GM19468 (cell line): ENCODE data around the gene ZNF580.
A peak's percentile ranks its signal among the peaks of the same experiment; 100 is the strongest.

Source experiments
- ATAC-seq: cut with Tn5 transposase; IDR thresholded peaks from one replicate; pipeline ENCODE4 v1.9.1; 2021; ENCODE audit warnings: mild to moderate bottlenecking, moderate library complexity, moderate number of reproducible peaks; ENCODE audit not compliant: unreplicated experiment; ENCODE audit errors: extremely low read depth

Gene ZNF580

GRCh38 chr19:55622242-55622969 lies 18.4 kb upstream of the ZNF580 start:
- no peak for ATAC-seq

- ATAC-seq: no peak
Observed at GRCh38 chr19:55623130-55623529, 17.7 kb upstream of the ZNF580 start.

- no peak for ATAC-seq
Observed at GRCh38 chr19:55623561-55623960, 17.2 kb upstream of the ZNF580 start.

- ATAC-seq: no peak
Observed at GRCh38 chr19:55624109-55625003, 16.4 kb upstream of the ZNF580 start, which contains the start of gene ZNF784. Gene ZNF784, minus strand, starts transcription at chr19:55624566. Its CDS starts 5 bp downstream, at chr19:55624561.

- no peak for ATAC-seq
Observed at GRCh38 chr19:55625004-55625326, 15.8 kb upstream of the ZNF580 start.

- ATAC-seq: no peak
Observed at GRCh38 chr19:55626350-55626749, 14.5 kb upstream of the ZNF580 start.

GRCh38 chr19:55632463-55632834 lies 8.4 kb upstream of the ZNF580 start:
- no peak for ATAC-seq

- no peak for ATAC-seq
Observed at GRCh38 chr19:55633861-55634260, 6.9 kb upstream of the ZNF580 start.

- ATAC-seq: no peak
Observed at GRCh38 chr19:55635334-55635717, 5.5 kb upstream of the ZNF580 start.

- ATAC-seq: no peak
Observed at GRCh38 chr19:55635856-55636440, 4.9 kb upstream of the ZNF580 start.

GRCh38 chr19:55636723-55637122 lies 4.1 kb upstream of the ZNF580 start:
- no peak for ATAC-seq

- ATAC-seq: no peak
Observed at GRCh38 chr19:55637534-55637933, 3.3 kb upstream of the ZNF580 start.

- no peak for ATAC-seq
Observed at GRCh38 chr19:55638864-55639359, 1.9 kb upstream of the ZNF580 start.

- ATAC-seq: peak; percentile 19
Observed at GRCh38 chr19:55640043-55640576, 692 bp upstream of the ZNF580 start.

- no peak for ATAC-seq
Observed at GRCh38 chr19:55641426-55642152, 787 bp downstream of the ZNF580 start.

GRCh38 chr19:55642153-55643002 lies 1.6 kb downstream of the ZNF580 start:
- ATAC-seq: no peak

- ATAC-seq: no peak
Observed at GRCh38 chr19:55643003-55643886, 2.4 kb downstream of the ZNF580 start, which contains the start of gene ZNF581. Gene ZNF581, plus strand, starts transcription at chr19:55643649. Its CDS starts 923 bp downstream, at chr19:55644572.

- no peak for ATAC-seq
Observed at GRCh38 chr19:55643887-55644176, 3.0 kb downstream of the ZNF580 start.
